C4-2B (cell line): ENCODE data around the gene SRP9.

Experiments
- CTCF ChIP-seq: fragments of 450-650 bp; conservative IDR thresholded peaks from 2 replicates; pipeline ENCODE4 v1.5.1; 2017; ENCODE audit warnings: mild to moderate bottlenecking
- ZFX ChIP-seq: fragments of 450-650 bp; IDR thresholded peaks from 2 replicates; pipeline ENCODE4 v1.6.1; 2017

DNA sequence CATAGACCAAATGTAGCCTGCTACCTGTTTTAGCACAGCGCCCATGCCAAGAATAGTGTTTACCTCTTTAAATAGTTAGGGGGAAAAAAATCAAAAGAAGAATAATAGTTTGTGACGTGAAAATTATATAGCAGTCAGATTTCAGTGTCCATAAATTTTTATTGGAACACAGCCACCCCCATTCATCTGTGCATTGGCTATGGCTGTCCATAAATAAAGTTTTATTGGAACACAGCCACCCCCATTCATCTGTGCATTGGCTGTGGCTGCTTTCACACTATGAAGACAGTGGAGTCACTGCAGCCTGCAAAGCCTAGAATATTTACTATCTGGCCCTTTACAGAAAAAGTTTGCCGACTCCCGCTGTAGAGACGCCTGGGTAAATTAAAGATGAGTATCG lies 53.2 kb downstream of the SRP9 start:
- TF ChIP-seq CTCF (no peak), ZFX (no peak)
